ENCODE results near the gene RCSD1.

DNA sequence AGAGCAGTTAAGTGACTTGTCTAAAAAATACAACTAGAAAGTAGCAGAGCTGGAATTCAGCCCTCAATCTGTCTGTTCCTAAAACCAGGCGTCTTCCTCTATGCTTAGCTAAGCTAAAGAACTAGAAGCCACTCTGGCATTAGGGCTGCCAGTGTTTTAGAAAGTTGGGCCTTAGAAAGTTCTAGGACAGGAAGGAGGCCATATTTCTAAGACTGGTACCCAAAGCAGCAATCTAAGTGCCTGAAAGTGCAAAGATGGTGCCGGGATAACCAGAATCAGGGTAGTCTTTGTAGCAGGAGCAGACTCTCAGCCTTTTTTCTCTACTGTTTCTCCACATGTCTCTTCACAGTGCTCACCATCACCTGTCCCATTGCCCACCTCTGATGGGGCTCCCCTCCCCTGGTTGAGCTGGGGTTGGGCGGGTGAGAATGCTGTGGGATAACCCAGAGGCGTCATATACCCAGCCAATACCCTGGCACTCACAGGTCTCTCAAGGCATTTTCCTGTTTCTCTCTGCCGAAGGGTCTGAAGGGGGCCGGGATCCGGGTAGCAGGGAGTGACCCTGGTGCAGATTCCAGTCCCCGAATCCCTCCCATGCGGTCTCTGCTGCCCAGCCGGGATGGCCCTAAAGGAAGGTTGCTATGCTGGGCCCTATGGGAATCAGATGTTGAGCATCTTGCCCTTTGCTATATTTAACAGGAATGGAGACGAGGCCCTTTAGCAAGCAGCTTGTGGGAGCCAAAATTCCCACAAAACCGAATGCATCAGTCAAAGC is 1.1 kb upstream of the RCSD1 start:
- TF ChIP-seq, protein P1, sequence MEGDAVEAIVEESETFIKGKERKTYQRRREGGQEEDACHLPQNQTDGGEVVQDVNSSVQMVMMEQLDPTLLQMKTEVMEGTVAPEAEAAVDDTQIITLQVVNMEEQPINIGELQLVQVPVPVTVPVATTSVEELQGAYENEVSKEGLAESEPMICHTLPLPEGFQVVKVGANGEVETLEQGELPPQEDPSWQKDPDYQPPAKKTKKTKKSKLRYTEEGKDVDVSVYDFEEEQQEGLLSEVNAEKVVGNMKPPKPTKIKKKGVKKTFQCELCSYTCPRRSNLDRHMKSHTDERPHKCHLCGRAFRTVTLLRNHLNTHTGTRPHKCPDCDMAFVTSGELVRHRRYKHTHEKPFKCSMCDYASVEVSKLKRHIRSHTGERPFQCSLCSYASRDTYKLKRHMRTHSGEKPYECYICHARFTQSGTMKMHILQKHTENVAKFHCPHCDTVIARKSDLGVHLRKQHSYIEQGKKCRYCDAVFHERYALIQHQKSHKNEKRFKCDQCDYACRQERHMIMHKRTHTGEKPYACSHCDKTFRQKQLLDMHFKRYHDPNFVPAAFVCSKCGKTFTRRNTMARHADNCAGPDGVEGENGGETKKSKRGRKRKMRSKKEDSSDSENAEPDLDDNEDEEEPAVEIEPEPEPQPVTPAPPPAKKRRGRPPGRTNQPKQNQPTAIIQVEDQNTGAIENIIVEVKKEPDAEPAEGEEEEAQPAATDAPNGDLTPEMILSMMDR (IDR thresholded peaks at IDR 0.05) = no peak
- no peak for TF ChIP-seq POLR2A (IDR thresholded peaks at IDR 0.05)

All from thyroid gland (tissue), 4 donors.